GM12874 (cell line): Measurements from ENCODE around the gene STAT6.

Experiments
- CTCF ChIP-seq: IDR thresholded peaks from 2 replicates; pipeline ENCODE4 v1.5.1; 2011; ENCODE audit warnings: low read depth, mild to moderate bottlenecking, control low read depth, low read length, moderate library complexity; ENCODE audit not compliant: insufficient read depth

The STAT6 gene

GRCh38 chr12:57048423-57049118 lies 62.6 kb downstream of the STAT6 start:
- no peak for TF ChIP-seq CTCF

- TF ChIP-seq CTCF, result no peak
Observed at GRCh38 chr12:57047981-57048380, 63.2 kb downstream of the STAT6 start.

GRCh38 chr12:57046947-57047890 lies 63.9 kb downstream of the STAT6 start:
- no peak for TF ChIP-seq CTCF

GRCh38 chr12:57046086-57046791 lies 64.9 kb downstream of the STAT6 start:
- no peak for TF ChIP-seq CTCF
